Measurements from ENCODE around the gene PPP2R2B.

GRCh38 chr5:146892231-146892630 lies 13.7 kb upstream of the PPP2R2B start:
- TF ChIP-seq EZH2 (optimal IDR thresholded peaks at IDR 0.05; ENCODE audit: low read depth, low read length) (no peak), EZH2phosphoT487 (IDR thresholded peaks at IDR 0.05; ENCODE audit: low read length) (no peak)
- TF ChIP-seq, protein P1, sequence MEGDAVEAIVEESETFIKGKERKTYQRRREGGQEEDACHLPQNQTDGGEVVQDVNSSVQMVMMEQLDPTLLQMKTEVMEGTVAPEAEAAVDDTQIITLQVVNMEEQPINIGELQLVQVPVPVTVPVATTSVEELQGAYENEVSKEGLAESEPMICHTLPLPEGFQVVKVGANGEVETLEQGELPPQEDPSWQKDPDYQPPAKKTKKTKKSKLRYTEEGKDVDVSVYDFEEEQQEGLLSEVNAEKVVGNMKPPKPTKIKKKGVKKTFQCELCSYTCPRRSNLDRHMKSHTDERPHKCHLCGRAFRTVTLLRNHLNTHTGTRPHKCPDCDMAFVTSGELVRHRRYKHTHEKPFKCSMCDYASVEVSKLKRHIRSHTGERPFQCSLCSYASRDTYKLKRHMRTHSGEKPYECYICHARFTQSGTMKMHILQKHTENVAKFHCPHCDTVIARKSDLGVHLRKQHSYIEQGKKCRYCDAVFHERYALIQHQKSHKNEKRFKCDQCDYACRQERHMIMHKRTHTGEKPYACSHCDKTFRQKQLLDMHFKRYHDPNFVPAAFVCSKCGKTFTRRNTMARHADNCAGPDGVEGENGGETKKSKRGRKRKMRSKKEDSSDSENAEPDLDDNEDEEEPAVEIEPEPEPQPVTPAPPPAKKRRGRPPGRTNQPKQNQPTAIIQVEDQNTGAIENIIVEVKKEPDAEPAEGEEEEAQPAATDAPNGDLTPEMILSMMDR (IDR thresholded peaks at IDR 0.05; ENCODE audit: low read length) = no peak
